ENCODE measurements around the gene GGA3. TPM values are rescaled to one million over a fixed set of nuclear protein-coding genes. Genes with fewer than 3 reads are reported as not detected.

Gene GGA3
- total and polyA plus RNA-seq, 4 donors = 4.6 to 17.3 (median 9.2) TPM

DNA sequence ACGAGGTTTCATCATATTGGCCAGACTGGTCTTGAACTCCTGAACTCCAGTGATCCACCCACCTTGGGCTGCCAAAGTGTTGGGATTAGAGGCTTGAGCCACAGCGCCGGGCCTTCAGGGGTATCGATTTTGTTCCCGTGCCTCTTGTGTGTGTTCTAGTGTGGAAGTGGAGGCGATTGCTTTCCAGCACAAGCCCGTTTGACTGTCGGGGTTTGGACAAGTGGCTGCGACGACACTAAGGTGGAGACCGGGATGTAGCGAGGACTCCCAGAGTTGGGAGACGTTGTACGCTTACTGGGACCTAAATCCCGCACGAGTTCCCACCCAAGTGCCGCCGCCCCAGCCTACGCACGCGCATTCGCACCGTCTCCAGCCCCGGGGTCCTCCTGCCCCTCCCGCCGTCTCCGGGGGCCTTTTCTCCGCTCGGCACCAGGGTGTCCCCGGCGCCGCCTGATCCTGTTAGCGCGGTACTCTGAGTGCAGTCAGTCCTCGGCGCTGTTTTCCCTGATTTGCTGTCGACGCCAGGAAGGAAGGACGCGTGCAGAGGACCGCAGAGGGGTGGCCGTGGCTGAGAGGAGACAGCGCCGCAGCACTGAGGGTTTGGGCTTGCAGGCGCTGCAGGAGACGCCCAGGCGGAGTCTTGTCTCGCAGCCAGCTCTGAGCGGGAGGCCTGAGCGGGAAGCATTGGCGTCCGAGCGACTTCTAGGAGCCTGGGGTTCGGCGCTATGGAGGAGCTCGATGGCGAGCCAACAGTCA lies 56.2 kb downstream of the GGA3 start, which contains the start of gene NUP85:
Gene NUP85, plus strand, starts transcription at position 643 of the 756 bp plus-strand sequence. Its CDS starts 83 bp downstream, at position 726.
- H3K9me3 ChIP-seq (ENCODE audit: control insufficient read depth in 4 of 4, low read length in 3 of 4) = no peaks in the 10 kb centered on the region
- TF ChIP-seq, protein P1, sequence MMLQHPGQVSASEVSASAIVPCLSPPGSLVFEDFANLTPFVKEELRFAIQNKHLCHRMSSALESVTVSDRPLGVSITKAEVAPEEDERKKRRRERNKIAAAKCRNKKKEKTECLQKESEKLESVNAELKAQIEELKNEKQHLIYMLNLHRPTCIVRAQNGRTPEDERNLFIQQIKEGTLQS (IDR thresholded peaks at IDR 0.05) = no peak
- TF ChIP-seq, protein P2, sequence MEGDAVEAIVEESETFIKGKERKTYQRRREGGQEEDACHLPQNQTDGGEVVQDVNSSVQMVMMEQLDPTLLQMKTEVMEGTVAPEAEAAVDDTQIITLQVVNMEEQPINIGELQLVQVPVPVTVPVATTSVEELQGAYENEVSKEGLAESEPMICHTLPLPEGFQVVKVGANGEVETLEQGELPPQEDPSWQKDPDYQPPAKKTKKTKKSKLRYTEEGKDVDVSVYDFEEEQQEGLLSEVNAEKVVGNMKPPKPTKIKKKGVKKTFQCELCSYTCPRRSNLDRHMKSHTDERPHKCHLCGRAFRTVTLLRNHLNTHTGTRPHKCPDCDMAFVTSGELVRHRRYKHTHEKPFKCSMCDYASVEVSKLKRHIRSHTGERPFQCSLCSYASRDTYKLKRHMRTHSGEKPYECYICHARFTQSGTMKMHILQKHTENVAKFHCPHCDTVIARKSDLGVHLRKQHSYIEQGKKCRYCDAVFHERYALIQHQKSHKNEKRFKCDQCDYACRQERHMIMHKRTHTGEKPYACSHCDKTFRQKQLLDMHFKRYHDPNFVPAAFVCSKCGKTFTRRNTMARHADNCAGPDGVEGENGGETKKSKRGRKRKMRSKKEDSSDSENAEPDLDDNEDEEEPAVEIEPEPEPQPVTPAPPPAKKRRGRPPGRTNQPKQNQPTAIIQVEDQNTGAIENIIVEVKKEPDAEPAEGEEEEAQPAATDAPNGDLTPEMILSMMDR (IDR thresholded peaks at IDR 0.05; ENCODE audit: low read depth, low read length, missing input control) = no peak
- peak in 1 of 2 donors; percentile 18 for TF ChIP-seq RAD21 (IDR thresholded peaks at IDR 0.05)
- TF ChIP-seq, protein P3, sequence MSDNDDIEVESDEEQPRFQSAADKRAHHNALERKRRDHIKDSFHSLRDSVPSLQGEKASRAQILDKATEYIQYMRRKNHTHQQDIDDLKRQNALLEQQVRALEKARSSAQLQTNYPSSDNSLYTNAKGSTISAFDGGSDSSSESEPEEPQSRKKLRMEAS (IDR thresholded peaks at IDR 0.05) = peak; percentile 49
- TF ChIP-seq ZBTB33 (IDR thresholded peaks at IDR 0.05) = peak; percentile 90
- no peak for TF ChIP-seq EGR1 (IDR thresholded peaks at IDR 0.05; ENCODE audit: low read depth in 2 of 2)
- TF ChIP-seq YY1 (IDR thresholded peaks at IDR 0.05) = peak; percentile 83
- TF ChIP-seq SP1 (IDR thresholded peaks at IDR 0.05) = peak; percentile 56
- no peak for TF ChIP-seq FOXA1 (IDR thresholded peaks at IDR 0.05)
- TF ChIP-seq GABPA (IDR thresholded peaks at IDR 0.05 in 1 of 2, conservative IDR thresholded peaks at IDR 0.05 in 1 of 2) = peak in 1 of 2 donors; percentile 56
- no peak for TF ChIP-seq JUND (IDR thresholded peaks at IDR 0.05)
- TF ChIP-seq FOXA2 (IDR thresholded peaks at IDR 0.05) = no peak
- no peak for TF ChIP-seq NR2F2 (IDR thresholded peaks at IDR 0.05)
- TF ChIP-seq REST (IDR thresholded peaks at IDR 0.05) = no peak
- no peak for TF ChIP-seq HNF4G (IDR thresholded peaks at IDR 0.05)
- peak; percentile 20 to 60 for TF ChIP-seq RXRA (IDR thresholded peaks at IDR 0.05)
- TF ChIP-seq HNF4A (conservative IDR thresholded peaks at IDR 0.05) = peak; percentile 16 to 55
- peak; percentile 39 for TF ChIP-seq TAF1 (conservative IDR thresholded peaks at IDR 0.05)
- H3K4me3 ChIP-seq (ENCODE audit: low read depth in 1 of 3, low read length in 3 of 3) = peak within 1 kb of the TSS; percentile 83 to 99 (median 95)
- peaks cover 9 to 30% (median 19%) of the 10 kb centered on the region in 4 donors for H3K4me1 ChIP-seq (ENCODE audit: control insufficient read depth in 4 of 4, insufficient read depth in 4 of 4, low read length in 3 of 4)
- H3K27ac ChIP-seq (ENCODE audit: low read depth in 1 of 2, low read length in 2 of 2) = peak within 1 kb of the TSS; percentile 93 to 94
- peak; percentile 94 for DNase-seq (ENCODE audit: low spot score)
- no peaks in the 10 kb centered on the region for H3K27me3 ChIP-seq (ENCODE audit: control insufficient read depth in 4 of 4, insufficient read depth in 4 of 4, low read length in 3 of 4)
- H3K36me3 ChIP-seq (ENCODE audit: control insufficient read depth in 4 of 4, insufficient read depth in 3 of 4, low read depth in 1 of 4, low read length in 3 of 4) = peaks cover 2 to 9% (median 6%) of the 10 kb centered on the region in 4 donors
- under 1% methylated on average over 57 of the region's 57 CpGs for WGBS
- peak within 1 kb of the TSS; percentile 90 for H3K9ac ChIP-seq (ENCODE audit: low read depth in 1 of 2, low read length in 2 of 2)

All from liver (tissue), 9 donors.